Measurements from ENCODE around the gene P2RX7.

GRCh38 chr12:121154793-121155375, 22.2 kb downstream of the P2RX7 start:
- TF ChIP-seq CTCF (IDR thresholded peaks at IDR 0.05; ENCODE audit: insufficient read depth, low read depth, low read length), result no peak
- TF ChIP-seq EZH2 (IDR thresholded peaks at IDR 0.05; ENCODE audit: insufficient read depth, low read length), result no peak
